ENCODE results near the gene SIPA1L3. TPM values are rescaled to one million over a fixed set of nuclear protein-coding genes. Genes with fewer than 3 reads are reported as not detected.

The SIPA1L3 gene
- total RNA-seq, 1 experiment from 2014 or later, result 4.4 TPM

- no peak for DNase-seq (ENCODE audit: low read depth, low spot score)
- in situ Hi-C loops (cut with HindIII; ENCODE audit: low pct_unique_long_range_greater_than_20kb, low sequenced_read_pairs), result no loop called here
These were observed 225.8 kb downstream of the SIPA1L3 start for GRCh38 chr19:38132781-38133180.

- DNase-seq (ENCODE audit: low read depth, low spot score), result no peak
- in situ Hi-C loops (cut with HindIII; ENCODE audit: low pct_unique_long_range_greater_than_20kb, low sequenced_read_pairs), result no loop called here
These were observed 226.3 kb downstream of the SIPA1L3 start for GRCh38 chr19:38133319-38133718.

GRCh38 chr19:38134540-38135149, 227.6 kb downstream of the SIPA1L3 start:
- peak; percentile 64 for DNase-seq (ENCODE audit: low read depth, low spot score)
- in situ Hi-C loops (cut with HindIII; ENCODE audit: low pct_unique_long_range_greater_than_20kb, low sequenced_read_pairs), result no loop called here

- in situ Hi-C loops (cut with HindIII; ENCODE audit: low pct_unique_long_range_greater_than_20kb, low sequenced_read_pairs), result no loop called here
- no peak for DNase-seq (ENCODE audit: low read depth, low spot score)
These were observed 228.4 kb downstream of the SIPA1L3 start for GRCh38 chr19:38135150-38135998.

GRCh38 chr19:38139122-38139521, 232.1 kb downstream of the SIPA1L3 start:
- no peak for DNase-seq (ENCODE audit: low read depth, low spot score)
- in situ Hi-C loops (cut with HindIII; ENCODE audit: low pct_unique_long_range_greater_than_20kb, low sequenced_read_pairs), result no loop called here

GRCh38 chr19:38141108-38141507, 234.1 kb downstream of the SIPA1L3 start:
- in situ Hi-C loops (cut with HindIII; ENCODE audit: low pct_unique_long_range_greater_than_20kb, low sequenced_read_pairs), result no loop called here
- no peak for DNase-seq (ENCODE audit: low read depth, low spot score)

GRCh38 chr19:38142176-38143035, 235.4 kb downstream of the SIPA1L3 start:
- DNase-seq (ENCODE audit: low read depth, low spot score), result peak; percentile 83
- in situ Hi-C loops (cut with HindIII; ENCODE audit: low pct_unique_long_range_greater_than_20kb, low sequenced_read_pairs), result no loop called here

- peak; percentile 9 for DNase-seq (ENCODE audit: low read depth, low spot score)
These were observed 236.8 kb downstream of the SIPA1L3 start for GRCh38 chr19:38143847-38144246.

GRCh38 chr19:38144667-38145066, 237.7 kb downstream of the SIPA1L3 start:
- in situ Hi-C loops (cut with HindIII; ENCODE audit: low pct_unique_long_range_greater_than_20kb, low sequenced_read_pairs), result no loop called here
- DNase-seq (ENCODE audit: low read depth, low spot score), result no peak

More at GRCh38 chr19:38143847-38144246, 236.8 kb downstream of the SIPA1L3 start:
- in situ Hi-C loops (cut with HindIII; ENCODE audit: low pct_unique_long_range_greater_than_20kb, low sequenced_read_pairs), result no loop called here

- in situ Hi-C loops (cut with HindIII; ENCODE audit: low pct_unique_long_range_greater_than_20kb, low sequenced_read_pairs), result no loop called here
These were observed 238.6 kb downstream of the SIPA1L3 start for GRCh38 chr19:38145623-38146022.

GRCh38 chr19:38148337-38148736, 241.3 kb downstream of the SIPA1L3 start:
- in situ Hi-C loops (cut with HindIII; ENCODE audit: low pct_unique_long_range_greater_than_20kb, low sequenced_read_pairs), result no loop called here
- no peak for DNase-seq (ENCODE audit: low read depth, low spot score)

More at GRCh38 chr19:38145623-38146022, 238.6 kb downstream of the SIPA1L3 start:
- peak; percentile 97 for DNase-seq (ENCODE audit: low read depth, low spot score)

- in situ Hi-C loops (cut with HindIII; ENCODE audit: low pct_unique_long_range_greater_than_20kb, low sequenced_read_pairs), result no loop called here
- DNase-seq (ENCODE audit: low read depth, low spot score), result peak; percentile 32
These were observed 242.7 kb downstream of the SIPA1L3 start for GRCh38 chr19:38149661-38150061.

GRCh38 chr19:38151242-38151641, 244.2 kb downstream of the SIPA1L3 start:
- DNase-seq (ENCODE audit: low read depth, low spot score), result no peak
- in situ Hi-C loops (cut with HindIII; ENCODE audit: low pct_unique_long_range_greater_than_20kb, low sequenced_read_pairs), result no loop called here

GRCh38 chr19:38152461-38153379, 245.7 kb downstream of the SIPA1L3 start:
- in situ Hi-C loops (cut with HindIII; ENCODE audit: low pct_unique_long_range_greater_than_20kb, low sequenced_read_pairs), result no loop called here
- no peak for DNase-seq (ENCODE audit: low read depth, low spot score)

GRCh38 chr19:38155453-38155852, 248.4 kb downstream of the SIPA1L3 start:
- in situ Hi-C loops (cut with HindIII; ENCODE audit: low pct_unique_long_range_greater_than_20kb, low sequenced_read_pairs), result no loop called here
- DNase-seq (ENCODE audit: low read depth, low spot score), result peak; percentile 45

GRCh38 chr19:38158730-38159129, 251.7 kb downstream of the SIPA1L3 start:
- DNase-seq (ENCODE audit: low read depth, low spot score), result no peak
- in situ Hi-C loops (cut with HindIII; ENCODE audit: low pct_unique_long_range_greater_than_20kb, low sequenced_read_pairs), result no loop called here

GRCh38 chr19:38162094-38162493, 255.1 kb downstream of the SIPA1L3 start:
- in situ Hi-C loops (cut with HindIII; ENCODE audit: low pct_unique_long_range_greater_than_20kb, low sequenced_read_pairs), result no loop called here
- no peak for DNase-seq (ENCODE audit: low read depth, low spot score)
